Activated gamma-delta T cell treated with Interleukin-2 at 50 U/mL for 16 hours (primary cell): ENCODE results near the gene PPIL4.
"Not testable (repeated sequence)": the region's sequence is repeated elsewhere in the genome, so short reads cannot be mapped to it uniquely, and the experiment has no call there.

Experiments
- DNase-seq: peaks from one replicate; pipeline ENCODE4 v3.0.0-alpha.2; 2020

PPIL4 gene

DNA sequence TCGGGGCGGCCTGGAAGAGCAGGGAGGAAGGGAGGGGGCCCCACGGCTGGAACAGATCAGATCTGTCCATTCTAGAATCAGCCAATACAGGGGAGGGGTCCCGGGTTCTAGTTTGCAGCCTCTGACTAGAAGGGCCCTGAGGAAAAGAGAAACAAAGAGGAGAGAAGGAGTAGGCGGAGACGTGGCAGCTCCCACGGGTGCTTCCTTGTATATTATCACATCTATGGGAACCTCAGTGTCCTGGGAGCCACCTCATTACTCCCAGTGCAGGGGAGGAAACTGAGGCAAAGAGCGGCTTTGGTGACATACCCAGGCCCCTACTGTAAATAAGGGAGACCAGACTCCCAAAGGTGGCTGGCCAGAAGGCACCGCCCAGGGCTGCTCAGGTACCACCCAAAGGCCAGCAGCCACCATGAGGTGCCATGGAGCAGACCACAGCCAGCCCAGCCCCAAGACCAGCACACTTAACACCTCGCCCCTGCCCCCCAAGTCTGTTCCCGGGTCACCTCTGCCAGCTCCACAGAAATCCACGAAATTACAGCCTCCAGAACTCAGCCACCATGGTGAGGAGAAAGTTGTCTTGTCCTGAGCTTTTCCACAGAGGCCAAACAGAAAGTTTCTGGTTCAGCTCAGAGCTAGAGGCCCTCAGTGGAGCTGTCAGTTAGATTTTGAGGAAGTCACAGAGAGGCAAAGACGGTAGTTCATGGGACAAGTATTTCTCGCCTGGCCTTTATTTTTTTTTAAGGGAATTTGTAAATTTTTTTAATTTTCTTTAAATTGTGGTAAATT lies 63.1 kb downstream of the PPIL4 start:
- no peak for DNase-seq

DNA sequence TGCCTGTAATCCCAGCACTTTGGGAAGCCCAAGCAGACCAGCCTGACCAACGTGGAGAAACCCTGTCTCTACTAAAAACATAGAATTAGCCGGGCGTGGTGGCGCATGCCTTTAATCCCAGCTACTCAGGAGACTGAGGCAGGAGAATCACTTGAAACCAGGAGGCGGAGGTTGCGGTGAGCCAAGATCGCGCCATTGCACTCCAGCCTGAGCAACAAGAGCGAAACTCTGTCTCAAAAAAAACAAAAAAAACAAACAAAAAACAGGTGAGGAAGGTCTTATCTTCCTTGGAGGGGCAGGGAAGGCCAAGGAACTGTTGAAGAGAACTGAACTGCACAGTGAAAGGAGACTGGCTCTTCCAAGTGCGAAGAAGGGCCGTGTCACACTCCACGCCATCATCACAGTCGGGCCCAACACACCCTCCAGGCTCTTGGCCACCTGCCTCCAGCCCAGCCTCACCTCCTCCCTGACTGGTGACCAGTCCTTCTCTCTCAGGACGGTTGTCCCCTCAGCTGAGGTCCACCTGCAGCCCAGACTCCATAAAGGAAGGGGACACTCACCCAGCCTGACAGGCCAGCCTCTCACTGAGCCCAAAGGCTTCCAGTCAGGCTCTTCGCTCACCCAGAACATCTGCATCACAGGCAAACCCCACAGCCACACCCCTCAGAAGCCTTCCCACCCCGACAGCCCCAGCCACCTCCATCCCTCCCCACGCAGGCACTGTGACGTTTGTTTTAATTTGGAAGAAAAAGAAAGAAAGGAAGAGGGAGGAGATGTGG lies 65.2 kb downstream of the PPIL4 start:
- DNase-seq: no peak

DNA sequence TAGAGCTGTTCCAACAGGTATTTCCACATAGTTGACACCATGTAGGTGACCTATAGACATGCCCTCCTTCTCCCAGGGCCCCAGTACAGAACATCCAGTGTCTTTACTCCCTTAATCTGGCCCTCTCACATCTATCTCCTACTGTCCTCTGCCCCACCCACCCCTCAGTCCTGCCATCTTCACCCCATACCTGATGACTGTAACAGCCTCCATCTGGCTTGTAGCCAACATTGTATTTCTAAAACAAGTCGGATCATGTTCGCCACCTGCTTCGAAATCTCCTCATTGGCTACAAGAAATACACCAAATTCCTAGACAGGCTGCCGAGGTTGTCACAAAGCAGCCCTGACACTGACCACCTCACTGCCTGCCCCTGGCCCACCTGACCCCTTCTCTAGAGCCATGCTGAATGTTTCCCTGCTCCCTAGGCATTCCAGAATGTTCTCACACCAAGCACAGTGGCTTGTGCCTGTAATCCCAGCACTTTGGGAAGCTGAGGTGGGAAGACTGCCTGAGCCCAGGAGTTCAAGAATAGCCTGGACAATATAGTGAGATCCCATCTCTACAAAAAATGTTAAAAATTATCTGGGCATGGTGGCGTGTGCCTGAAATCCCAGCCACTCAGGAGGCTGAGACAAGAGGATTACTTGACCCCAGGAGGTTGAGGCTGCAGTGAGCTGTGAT lies 67.1 kb downstream of the PPIL4 start:
- no peak for DNase-seq

DNA sequence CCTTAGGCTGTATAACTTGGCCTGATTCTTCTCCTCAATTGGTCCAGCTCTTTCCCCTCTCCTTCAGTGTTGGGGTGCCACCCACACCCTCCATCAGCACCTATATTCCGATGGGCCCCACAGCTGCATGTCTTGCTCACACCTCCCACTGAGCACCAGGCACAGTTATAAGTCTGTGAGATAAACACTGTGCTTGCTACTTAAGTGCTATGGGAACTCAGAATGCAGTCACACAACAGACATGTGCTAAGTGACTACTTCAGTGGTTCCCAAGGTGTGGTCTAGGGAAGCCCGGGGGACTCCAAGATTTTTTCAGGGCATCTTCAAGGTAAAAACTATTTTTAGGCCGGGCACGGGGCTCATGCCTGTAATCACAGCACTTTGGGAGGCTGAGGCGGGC lies 68.3 kb downstream of the PPIL4 start:
- DNase-seq: no peak

DNA sequence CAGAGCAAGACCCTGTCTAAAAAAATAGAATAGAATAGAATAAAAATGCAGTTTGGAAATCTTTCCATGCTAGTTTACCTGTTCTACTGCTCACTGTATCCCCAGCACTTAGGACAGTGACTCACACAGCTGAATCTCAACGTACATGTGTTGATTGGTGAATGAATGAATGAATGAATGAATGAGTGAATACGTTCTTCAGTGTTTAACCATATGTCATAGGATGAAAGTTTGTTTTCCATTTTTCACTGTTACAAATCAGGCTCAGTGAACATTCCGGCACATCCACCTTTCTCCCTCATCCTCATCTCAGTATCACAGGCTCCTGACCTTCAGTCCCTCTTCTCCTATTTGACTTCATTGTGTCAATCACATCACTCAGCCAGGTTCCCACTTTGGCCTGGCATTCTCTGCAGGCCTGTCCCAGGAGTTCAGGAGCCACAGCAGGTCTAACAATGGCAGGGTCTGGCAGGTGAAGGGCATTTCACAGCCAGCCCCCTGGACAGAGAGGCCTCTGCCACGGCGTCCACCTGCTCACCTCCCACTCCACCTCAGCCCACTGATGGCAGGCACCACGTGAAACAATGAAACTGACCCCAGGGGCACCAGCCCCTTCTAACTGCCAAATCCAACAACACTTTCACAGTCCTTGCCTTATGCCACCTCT lies 68.9 kb downstream of the PPIL4 start:
- no peak for DNase-seq

DNA sequence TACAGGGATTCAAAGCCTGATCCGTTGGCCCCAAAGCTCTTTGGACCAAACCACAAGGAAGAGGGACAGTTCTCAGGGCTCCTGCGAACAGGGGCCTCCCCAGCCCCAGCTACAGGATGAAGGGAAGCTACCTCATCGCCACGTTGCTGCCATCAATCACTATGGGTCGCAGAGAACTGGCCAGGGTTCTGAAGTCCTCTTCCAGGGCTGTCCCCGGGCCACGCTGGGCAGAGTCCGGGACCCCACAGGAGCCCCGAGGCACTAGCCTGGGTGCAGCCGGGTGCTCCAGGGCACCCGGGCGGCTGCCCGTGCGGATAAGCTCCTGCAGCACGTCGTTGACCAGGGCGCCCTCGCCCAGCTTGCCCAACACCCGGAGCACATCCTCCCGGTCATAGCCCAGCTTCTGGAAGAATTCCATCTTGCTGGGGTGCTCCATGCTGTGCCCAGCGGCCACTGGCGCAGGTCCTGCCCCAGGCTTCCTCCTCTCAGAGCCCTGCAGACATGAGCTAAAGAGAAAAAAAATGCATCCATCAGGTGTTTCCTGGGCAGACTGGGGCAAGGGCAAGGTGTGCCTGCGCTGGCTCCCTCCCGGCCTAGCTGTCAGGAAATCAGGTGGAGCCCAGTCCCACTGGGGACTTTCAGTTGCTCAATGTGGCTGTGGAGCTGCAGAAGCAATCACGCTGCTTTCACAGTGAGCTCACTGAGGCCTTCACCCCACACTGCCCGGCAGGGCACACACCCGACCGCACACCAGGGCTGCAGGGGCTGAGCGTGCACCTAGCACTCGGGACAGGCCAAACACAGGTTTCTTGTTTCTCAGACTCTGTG lies 71.5 kb downstream of the PPIL4 start:
- DNase-seq: no peak

DNA sequence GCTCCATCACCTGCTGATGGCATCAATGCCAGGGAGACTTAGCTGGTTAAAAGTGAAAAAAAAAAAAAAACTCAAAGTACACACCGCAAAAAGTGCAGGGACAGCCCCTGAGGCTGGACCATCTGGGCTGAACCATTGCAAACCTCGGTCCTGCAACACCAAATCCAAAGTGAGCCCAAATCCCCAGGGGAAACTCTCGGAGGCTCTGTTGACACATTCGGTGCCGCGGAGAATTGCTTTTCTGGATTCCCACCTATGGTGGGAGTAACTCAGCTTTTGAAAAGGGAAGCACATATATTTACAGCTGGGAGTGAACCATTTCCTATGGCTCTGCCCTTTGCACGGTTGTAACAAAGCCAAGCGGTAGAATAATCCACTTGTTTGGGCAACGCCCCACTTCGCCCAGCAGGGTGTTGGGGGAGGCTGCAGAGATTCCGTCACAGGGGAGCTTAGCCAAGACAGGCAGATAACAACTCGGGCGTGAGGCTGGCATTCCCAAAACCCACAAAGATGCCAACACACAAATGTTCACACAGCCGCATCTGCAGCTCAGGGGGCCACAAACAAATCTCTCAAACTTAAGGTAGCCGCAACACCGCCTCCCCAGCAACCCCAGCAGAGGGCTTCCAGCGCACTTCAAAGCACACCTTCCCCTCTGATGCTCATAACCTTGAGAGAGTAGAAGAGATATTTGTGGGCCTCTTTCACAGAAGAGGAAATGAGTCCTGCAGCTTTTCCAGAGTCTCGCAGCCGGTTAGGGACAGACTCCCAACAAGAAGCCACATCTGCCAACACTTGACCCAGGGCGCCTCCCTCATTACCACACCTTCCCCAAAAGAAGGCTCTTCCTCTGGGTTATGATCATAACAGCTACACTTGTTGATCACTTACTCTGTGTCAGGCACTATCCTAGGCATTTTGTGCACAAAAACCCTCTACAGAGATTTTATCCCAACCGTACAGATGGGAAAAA lies 72.5 kb downstream of the PPIL4 start:
- DNase-seq: no peak

DNA sequence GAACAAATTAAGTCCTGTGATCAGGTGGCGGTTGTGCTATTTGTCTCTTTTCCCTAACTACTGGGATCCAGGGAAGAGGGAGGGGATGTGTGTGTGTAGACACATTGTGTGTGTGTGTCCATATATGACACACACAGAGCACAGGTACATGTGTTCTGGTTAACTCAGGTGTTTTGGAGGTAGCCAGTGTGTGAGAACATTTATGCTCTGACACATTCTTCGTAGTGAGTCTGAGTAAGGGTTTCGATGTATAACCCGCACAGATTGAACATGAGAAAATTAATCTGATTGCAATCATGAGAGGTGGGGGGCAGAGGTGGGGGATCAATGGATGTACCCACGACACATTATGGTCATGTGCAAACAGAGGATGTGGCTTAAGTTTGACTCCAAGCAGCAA lies 73.6 kb downstream of the PPIL4 start:
- no peak for DNase-seq

DNA sequence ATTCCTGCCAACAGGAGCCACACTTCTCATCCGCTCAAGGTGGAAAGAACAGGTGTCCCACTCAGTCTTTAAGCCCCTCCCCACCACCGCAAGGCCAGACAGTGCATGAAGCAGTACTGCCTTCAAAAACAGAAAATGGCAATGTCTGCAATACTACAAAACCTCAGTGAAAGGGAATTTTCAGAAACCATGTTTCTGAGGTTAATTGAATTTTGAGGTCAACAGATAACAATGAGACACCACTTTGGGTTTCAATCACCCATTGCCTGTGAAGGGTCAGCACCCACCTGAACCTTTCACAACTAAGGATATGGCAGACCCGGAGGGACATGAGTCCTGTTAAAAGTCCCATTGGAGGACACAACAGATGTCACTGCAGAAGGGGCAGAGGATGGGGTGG lies 74.0 kb downstream of the PPIL4 start:
- no peak for DNase-seq

DNA sequence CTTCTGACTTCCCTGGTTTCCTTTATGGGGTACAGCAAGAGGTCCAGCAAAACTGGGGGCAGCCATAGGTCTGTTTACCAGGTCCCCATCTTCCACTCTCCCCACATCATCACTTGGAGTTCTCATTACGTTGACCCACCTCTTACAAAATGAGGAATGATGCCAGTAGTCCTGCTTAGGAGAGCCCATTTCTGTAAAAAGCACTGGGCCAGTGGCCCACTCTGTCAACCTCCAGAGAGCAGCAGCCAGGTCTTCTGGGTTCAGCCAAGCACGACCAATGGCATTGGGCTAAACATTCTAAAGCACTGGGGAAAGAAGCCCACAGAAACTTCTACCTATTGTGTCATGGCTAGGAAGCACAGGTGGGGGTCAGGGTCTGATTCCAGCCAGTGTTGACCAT lies 74.9 kb downstream of the PPIL4 start:
- no peak for DNase-seq

DNA sequence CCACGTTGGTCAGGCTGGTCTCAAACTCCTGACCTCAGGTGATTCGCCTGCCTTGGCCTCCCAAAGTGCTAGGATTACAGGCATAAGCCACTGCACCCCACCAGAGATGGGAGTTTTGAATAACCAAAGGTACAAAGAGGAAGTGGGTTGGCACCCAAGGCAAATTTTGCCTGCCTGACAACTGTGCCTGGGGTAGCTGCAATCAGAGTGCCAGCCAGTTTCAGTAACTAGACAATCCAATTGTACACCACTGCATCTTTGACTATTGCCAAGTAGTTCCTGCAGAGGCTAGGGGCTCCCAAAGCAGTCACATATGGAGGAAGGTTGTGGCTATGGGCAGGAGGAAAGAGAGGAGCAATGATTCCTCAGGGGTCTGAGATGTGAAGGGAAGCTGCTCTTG lies 77.7 kb downstream of the PPIL4 start:
- no peak for DNase-seq

DNA sequence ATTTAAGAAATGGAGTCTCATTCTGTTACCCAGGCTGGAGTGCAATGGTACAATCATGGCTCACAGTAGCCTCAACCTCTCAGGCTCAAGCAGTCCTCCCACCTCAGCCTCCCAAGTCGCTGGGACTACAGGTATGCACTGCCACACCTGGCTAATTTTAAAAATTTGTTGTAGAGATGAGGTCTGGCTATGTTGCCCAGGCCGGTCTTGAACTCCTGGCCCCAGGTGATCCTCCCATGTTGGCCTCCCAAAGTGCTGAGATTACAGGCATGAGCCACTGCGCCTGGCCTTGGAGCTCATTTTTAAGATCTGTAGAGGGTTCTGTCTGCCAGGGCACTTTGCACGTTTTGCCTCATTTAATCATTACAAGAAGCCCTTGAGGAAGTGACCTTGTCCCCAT lies 78.6 kb downstream of the PPIL4 start:
- no peak for DNase-seq

DNA sequence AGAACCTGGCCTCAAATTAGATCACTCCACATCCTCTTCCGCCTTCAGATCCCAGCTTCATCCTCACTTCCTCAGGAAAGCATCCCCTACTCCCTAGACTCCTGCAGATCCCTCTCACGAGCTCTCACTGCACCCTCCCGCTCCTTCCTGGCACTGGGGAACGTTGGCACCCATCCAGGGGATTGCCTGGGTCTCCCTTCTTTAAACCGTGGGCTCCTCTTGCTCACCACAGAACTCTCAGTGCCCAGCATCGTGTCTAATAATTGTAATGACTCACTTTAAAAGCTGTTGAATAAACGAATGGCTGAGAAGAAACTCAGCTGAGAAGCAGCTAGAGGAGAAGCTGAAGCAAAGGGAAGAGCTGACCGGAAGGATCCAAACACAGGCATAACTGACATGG lies 81.4 kb downstream of the PPIL4 start:
- DNase-seq: no peak

DNA sequence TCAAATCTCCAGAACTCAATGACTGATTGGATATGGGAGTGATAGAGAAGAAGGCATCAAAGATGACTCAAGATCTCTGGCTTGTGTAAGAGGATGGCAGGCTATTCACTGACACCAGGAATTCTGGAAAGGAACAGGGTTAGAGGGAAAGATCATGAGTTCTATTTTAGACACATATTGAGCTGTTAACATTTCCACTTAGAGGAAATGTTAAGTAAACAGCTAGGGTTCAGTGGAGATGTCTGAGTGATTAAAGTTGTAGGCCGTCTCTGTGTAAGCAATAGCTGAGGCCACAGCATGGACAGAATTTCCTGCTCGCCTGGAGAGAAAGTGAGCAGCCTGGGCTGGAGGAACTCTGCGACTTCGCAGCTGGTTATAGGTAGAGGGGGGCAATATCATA lies 82.1 kb downstream of the PPIL4 start:
- DNase-seq: no peak

DNA sequence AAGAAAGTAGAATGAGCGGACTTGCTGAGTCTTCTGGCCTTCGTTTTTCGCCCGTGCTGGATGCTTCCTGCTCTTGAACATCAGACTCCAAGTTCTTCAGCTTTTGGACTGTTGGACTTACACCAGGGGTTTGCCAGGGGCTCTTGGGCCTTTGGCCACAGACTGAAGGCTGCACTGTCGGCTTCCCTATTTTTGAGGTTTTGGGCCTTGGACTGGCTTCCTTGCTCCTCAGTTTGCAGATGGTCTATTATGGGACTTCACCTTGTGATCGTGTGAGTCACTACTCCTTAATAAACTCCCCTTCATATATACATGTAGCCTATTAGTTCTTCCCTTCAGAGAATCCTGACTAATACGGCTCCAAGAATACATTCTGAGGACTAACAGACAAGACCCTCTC lies 83.1 kb downstream of the PPIL4 start:
- DNase-seq: not testable (repeated sequence)

DNA sequence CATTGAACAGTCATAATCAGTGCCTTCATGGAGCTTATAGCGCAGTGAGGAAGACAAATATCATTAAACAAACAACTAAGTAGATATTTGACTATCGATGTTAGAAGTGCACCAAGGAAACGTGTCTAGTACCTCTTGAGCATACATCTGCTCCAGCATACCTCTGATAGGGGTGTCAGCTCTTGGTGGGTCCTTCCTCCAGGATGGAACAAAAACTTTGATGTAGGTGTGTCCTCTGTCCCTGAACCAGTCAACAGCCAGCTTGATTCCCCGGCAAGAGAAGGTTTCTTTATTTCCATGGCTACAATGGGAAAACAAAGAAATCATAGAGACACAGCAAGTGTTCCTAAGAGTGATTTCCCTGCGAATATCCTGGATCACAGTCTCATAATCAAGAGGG lies 84.2 kb downstream of the PPIL4 start:
- DNase-seq: no peak

DNA sequence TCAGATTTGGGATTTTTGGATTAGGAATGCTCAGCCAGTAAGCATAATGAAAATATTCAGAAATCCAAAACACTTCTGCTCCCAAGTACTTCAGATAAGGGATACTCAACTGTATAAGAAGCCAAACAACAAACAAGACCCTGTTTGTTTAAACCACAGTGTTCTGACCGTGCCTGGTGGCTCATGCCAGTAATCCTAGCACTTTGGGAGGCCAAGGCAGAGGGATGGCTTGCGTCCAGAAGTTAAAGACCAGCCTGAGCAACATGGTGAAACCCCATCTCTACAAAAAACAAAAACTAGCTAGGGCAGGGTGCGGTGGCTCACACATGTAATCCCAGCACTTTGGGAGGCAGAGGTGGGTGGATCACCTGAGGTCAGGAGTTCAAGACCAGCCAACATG lies 85.6 kb downstream of the PPIL4 start:
- DNase-seq: not testable (repeated sequence)

DNA sequence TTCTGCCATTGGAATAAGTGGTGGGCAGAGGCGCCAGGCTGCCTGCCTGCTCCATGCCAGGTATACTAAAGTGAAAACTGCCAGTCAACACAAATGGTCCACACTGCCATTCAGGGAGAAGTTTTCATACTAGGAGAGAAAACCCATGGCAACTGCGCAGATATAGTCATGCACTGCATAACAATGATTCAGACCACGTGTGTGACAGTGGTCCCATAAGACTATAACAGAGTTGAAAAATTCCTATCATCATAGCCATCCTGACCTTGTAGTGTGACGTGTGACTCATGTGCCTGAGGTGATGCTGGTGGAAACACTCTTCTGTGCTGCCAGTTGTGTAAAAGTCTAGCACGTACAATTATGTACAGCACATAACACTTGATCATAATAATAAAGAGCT lies 86.1 kb downstream of the PPIL4 start:
- no peak for DNase-seq

DNA sequence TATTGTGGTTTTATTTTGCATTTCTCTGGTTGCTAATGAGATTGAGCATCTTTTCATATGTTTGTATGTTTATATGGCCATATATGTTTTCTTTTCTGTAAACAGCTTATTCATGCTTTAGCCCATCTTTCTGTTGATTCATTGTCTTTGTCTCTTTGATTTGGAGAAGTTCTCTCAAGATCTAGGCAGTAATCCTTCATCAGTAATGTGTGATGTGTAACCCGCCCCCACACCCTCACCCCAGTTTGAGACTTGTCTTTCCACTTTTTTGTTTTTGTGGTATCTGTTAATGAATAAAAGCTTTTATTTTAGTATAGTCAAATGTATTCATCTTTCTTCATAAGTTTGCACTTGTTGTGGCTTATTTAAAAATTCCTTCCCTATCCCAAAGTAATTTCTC lies 87.0 kb downstream of the PPIL4 start:
- DNase-seq: no peak

DNA sequence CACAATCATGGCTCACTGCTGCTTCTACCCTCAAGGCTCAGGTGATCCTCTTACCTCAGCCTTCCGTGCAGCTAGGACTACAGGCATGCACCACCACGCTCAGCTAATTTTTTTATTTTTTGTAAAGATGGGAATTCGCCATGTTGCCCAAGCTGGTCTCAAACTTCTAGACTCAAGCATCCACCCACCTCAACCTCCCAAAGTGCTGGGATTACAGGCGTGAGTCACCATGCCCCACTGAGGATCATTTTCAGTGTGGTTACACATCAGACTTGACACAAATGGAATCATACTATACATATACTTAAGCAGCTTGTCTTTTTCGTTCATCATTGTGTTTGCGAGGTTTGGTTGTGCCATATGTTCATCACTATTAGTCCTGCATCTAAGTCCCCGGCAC lies 87.6 kb downstream of the PPIL4 start:
- DNase-seq: no peak

DNA sequence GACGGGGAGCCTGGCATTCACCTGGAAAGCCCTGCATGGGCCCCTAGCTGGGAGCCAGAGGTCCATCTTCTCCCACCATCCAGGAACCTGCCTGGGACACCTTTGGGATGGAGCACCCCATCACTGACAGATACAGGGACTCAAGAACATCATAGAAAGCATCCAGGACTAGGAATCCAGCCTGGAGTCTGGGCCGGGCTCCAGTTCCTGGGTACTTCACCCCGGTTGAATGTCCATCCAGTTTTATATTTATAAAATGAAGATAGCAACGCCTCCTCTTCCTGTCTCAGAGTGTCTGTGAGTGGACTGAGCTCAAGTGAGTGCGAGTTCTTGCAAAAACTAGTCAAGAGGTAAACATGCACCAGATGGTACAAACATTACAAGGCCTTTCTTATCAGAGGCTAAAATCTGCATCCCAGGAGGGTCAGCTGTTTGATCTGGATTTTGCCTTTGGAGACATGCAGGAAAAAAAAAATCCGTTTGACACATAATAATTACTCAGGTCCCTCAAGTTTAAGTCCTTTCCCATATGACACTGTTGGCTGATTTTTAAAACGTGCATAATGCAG lies 88.4 kb downstream of the PPIL4 start:
- no peak for DNase-seq
